ENCODE measurements around the gene RPS6KA2.

DNA sequence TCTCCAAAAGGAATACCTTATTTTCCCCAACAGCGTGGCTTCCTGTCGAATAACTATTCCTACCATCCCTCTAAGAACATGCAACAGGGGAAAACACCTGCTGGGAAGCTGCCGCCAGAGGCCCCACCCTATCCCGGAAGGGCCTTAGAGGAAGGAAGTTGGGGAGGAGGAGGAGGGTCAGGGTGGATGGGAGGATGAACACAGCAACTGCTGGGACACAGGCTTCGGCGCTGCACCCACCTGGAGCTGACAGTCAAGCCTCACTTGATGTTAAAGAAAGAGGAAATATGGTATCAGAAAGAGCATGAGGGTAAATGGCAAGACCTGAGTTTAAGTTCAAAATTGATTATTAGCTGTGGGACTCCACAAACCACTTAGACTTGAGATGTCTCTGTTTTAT is 36.5 kb upstream of the RPS6KA2 start:
- TF ChIP-seq, protein P1, sequence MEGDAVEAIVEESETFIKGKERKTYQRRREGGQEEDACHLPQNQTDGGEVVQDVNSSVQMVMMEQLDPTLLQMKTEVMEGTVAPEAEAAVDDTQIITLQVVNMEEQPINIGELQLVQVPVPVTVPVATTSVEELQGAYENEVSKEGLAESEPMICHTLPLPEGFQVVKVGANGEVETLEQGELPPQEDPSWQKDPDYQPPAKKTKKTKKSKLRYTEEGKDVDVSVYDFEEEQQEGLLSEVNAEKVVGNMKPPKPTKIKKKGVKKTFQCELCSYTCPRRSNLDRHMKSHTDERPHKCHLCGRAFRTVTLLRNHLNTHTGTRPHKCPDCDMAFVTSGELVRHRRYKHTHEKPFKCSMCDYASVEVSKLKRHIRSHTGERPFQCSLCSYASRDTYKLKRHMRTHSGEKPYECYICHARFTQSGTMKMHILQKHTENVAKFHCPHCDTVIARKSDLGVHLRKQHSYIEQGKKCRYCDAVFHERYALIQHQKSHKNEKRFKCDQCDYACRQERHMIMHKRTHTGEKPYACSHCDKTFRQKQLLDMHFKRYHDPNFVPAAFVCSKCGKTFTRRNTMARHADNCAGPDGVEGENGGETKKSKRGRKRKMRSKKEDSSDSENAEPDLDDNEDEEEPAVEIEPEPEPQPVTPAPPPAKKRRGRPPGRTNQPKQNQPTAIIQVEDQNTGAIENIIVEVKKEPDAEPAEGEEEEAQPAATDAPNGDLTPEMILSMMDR (IDR thresholded peaks at IDR 0.05): no peak
- TF ChIP-seq POLR2A (IDR thresholded peaks at IDR 0.05): no peak
